ENCODE results near the gene CDYL. TPM values are rescaled to one million over a fixed set of nuclear protein-coding genes. Genes with fewer than 3 reads are reported as not detected.

CDYL gene
- total and polyA plus RNA-seq, 12 donors, result 4.1 to 39.9 (median 33.2) TPM

DNA sequence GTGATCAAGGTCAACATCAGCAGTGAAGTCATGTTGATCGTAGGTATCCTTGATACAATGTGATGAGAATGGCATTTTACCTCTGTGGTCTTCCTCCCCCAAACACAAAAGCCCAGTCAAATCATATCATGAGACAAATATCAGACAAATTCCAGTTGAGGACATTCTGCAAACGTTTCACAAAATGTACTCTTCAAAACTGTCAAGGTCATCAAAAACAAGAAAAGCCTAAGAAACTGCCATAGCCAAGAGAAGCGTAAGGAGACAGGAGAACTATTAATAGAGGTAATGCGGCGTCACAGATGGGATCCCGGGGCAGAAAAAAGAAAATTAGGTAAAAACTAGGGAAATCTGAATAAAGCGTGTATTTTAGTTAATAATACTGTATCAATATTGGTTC lies 7.4 kb upstream of the CDYL start:
- Histone ChIP-seq H3K9me3 (peaks cover 0 to 21% (median 0%) of the 10 kb centered on the region in 11 donors), H3K27me3 (no peaks in the 10 kb centered on the region), H3K36me3 (no peaks in the 10 kb centered on the region), H3K4me1 (no peaks in the 10 kb centered on the region), H3K27ac (no peak overlapping the region), H3K4me3 (no peak overlapping the region)
- WGBS, 2 donors, result 83 to 84% methylated on average over 7 of the region's 7 CpGs
- intact Hi-C loops (cut with DNase I), result no loop called here
- DNase-seq (no peak), ATAC-seq (no peak)
- TF ChIP-seq CTCF (IDR thresholded peaks at IDR 0.05), result no peak

- no peaks in the 10 kb centered on the region for H3K27me3 ChIP-seq
- TF ChIP-seq CTCF (IDR thresholded peaks at IDR 0.05), result no peak
- no peaks in the 10 kb centered on the region for H3K36me3 ChIP-seq
- H3K4me1 ChIP-seq, result peaks cover 0 to 16% (median 12%) of the 10 kb centered on the region in 9 donors
- ATAC-seq (no peak), DNase-seq (no peak)
- 41 to 48% methylated on average over 5 of the region's 5 CpGs for WGBS, 2 donors
- H3K4me3 ChIP-seq, result no peak overlapping the region
- no peak overlapping the region for H3K27ac ChIP-seq
- H3K9me3 ChIP-seq, result no peaks in the 10 kb centered on the region
- intact Hi-C loops (cut with DNase I), result loop anchor here in 6 of 10 donors (10.0 kb wide), 5 partner anchors 128 to 458 kb away; partner anchors contain the start of gene RPP40 (in 2 of the 6)
Observed at GRCh38 chr6:4772750-4773149, 3.5 kb upstream of the CDYL start.

GRCh38 chr6:4773181-4773580 lies 3.0 kb upstream of the CDYL start:
- no peak for ATAC-seq
- H3K27me3 ChIP-seq, result no peaks in the 10 kb centered on the region
- intact Hi-C loops (cut with DNase I), result loop anchor here in 6 of 10 donors (10.0 kb wide), 5 partner anchors 128 to 458 kb away; partner anchors contain the start of gene RPP40 (in 2 of the 6)
- no peak for DNase-seq
- TF ChIP-seq CTCF (IDR thresholded peaks at IDR 0.05), result no peak
- no peak overlapping the region for H3K27ac ChIP-seq
- WGBS, 2 donors, result 32 to 34% methylated on average over 7 of the region's 7 CpGs
- H3K4me1 ChIP-seq, result peaks cover 0 to 20% (median 16%) of the 10 kb centered on the region in 9 donors
- H3K4me3 ChIP-seq, result no peak overlapping the region
- H3K9me3 ChIP-seq, result peaks cover 0 to 3% (median 0%) of the 10 kb centered on the region in 11 donors
- H3K36me3 ChIP-seq, result no peaks in the 10 kb centered on the region

GRCh38 chr6:4774296-4774695 lies 1.9 kb upstream of the CDYL start:
- intact Hi-C loops (cut with DNase I), result loop anchor here in 6 of 10 donors (10.0 kb wide), 5 partner anchors 129 to 459 kb away; partner anchors contain the start of gene RPP40 (in 2 of the 6)
- Histone ChIP-seq H3K27me3 (no peaks in the 10 kb centered on the region), H3K4me1 (peaks cover 0 to 29% (median 17%) of the 10 kb centered on the region in 9 donors), H3K36me3 (no peaks in the 10 kb centered on the region), H3K4me3 (peak overlapping the region in 2 of 10 donors; percentile 57 to 68), H3K9me3 (peaks cover 0 to 9% (median 0%) of the 10 kb centered on the region in 11 donors), H3K27ac (peak overlapping the region in 1 of 10 donors; percentile 53)
- no peak for ATAC-seq
- 39 to 47% methylated on average over 6 of the region's 6 CpGs for WGBS, 2 donors
- TF ChIP-seq CTCF (IDR thresholded peaks at IDR 0.05), result no peak
- no peak for DNase-seq

All from heart right ventricle (tissue), 16 donors.